IMR-90 (cell line): ENCODE results near the gene CLCA2. TPM values are rescaled to one million over a fixed set of nuclear protein-coding genes. Genes with fewer than 3 reads are reported as not detected.

Experiments used
- ATAC-seq: fragments of 200-7000 bp; cut with Tn5 transposase; 2 replicates; pipeline ENCODE4 v1.9.1; 2020; ENCODE audit warnings: low read depth, mild to moderate bottlenecking, moderate library complexity
- BruUV-seq: library from RNA; stranded (reverse); fragments of 400-500 nt; replicated peaks from 2 replicates; lab custom pipeline; 2021; lab: Mats Ljungman, UMichigan
- CTCF ChIA-PET: fragments of 300-600 bp; formaldehyde crosslinking; extraction: SDS; loops from one replicate; lab custom pipeline; 2021; ENCODE audit warnings: antibody characterized with exemption; lab: Yijun Ruan, JAX
- POLR2A ChIA-PET: fragments of 300-600 bp; sonication (Branson Sonifier 250); formaldehyde crosslinking; loops from one replicate; lab custom pipeline; 2022; ENCODE audit warnings: antibody characterized with exemption; ENCODE audit not compliant: unreplicated experiment; lab: Charles Lee
- DNase-seq: peaks from one replicate; pipeline ENCODE4 v3.0.0; 2013
- H2AFZ ChIP-seq: replicated peaks from 2 replicates; pipeline ENCODE3; 2013; ENCODE audit warnings: low read length, mild to moderate bottlenecking; ENCODE audit not compliant: poor library complexity
- H2AK5ac ChIP-seq: 2 replicates; pipeline ENCODE4 v1.6.1; 2013; ENCODE audit warnings: low read depth, low read length, inconsistent platforms
- H2AK9ac ChIP-seq: replicated peaks from 2 replicates; pipeline ENCODE3; 2013; ENCODE audit warnings: mild to moderate bottlenecking, low read depth, low read length, moderate library complexity; ENCODE audit not compliant: poor library complexity
- H2BK120ac ChIP-seq: 2 replicates; pipeline ENCODE4 v1.6.1; 2013; ENCODE audit warnings: low read depth, low read length, inconsistent platforms
- H2BK15ac ChIP-seq: 3 replicates; pipeline ENCODE4 v1.6.1; 2013; ENCODE audit warnings: low read depth, low read length, inconsistent platforms
- H2BK20ac ChIP-seq: 2 replicates; pipeline ENCODE4 v1.6.1; 2013; ENCODE audit warnings: low read depth, mild to moderate bottlenecking, inconsistent platforms, low read length, moderate library complexity
- H2BK5ac ChIP-seq: 2 replicates; pipeline ENCODE4 v1.6.1; 2013; ENCODE audit warnings: mild to moderate bottlenecking, low read depth, low read length, inconsistent platforms; ENCODE audit not compliant: poor library complexity, severe bottlenecking
- H3K14ac ChIP-seq: replicated peaks from 2 replicates; pipeline ENCODE4 v1.6.1; 2013; ENCODE audit warnings: low read depth, low read length, inconsistent platforms
- H3K18ac ChIP-seq: 2 replicates; pipeline ENCODE4 v1.6.1; 2013; ENCODE audit warnings: low read depth, low read length, control low read depth
- H3K23ac ChIP-seq: 2 replicates; pipeline ENCODE4 v1.6.1; 2013; ENCODE audit warnings: low read depth, low read length, inconsistent platforms
- H3K27ac ChIP-seq: 2 replicates; pipeline ENCODE4 v1.5.1; 2013; ENCODE audit warnings: mild to moderate bottlenecking, control low read depth, low read length; ENCODE audit not compliant: insufficient read depth
- H3K27me3 ChIP-seq: 2 replicates; pipeline ENCODE4 v1.6.1; 2013; ENCODE audit warnings: low read length; ENCODE audit not compliant: control insufficient read depth, insufficient read depth
- H3K36me3 ChIP-seq: 2 replicates; pipeline ENCODE4 v1.6.1; 2013; ENCODE audit warnings: low read length, mixed read lengths; ENCODE audit not compliant: control insufficient read depth, insufficient read depth
- H3K4ac ChIP-seq: 2 replicates; pipeline ENCODE4 v1.6.1; 2013; ENCODE audit warnings: low read depth, low read length, inconsistent platforms
- H3K4me1 ChIP-seq: 2 replicates; pipeline ENCODE4 v1.6.1; 2013; ENCODE audit warnings: low read length, mixed read lengths; ENCODE audit not compliant: control insufficient read depth, insufficient read depth
- H3K4me2 ChIP-seq: 2 replicates; pipeline ENCODE4 v1.6.1; 2013; ENCODE audit warnings: low read depth, mild to moderate bottlenecking, control low read depth, low read length, moderate library complexity
- H3K4me3 ChIP-seq: 2 replicates; pipeline ENCODE4 v1.5.1; 2013; ENCODE audit warnings: low read depth, mild to moderate bottlenecking, control low read depth, low read length, moderate library complexity; ENCODE audit not compliant: insufficient read depth
- H3K56ac ChIP-seq: 2 replicates; pipeline ENCODE4 v1.6.1; 2013; ENCODE audit warnings: low read length, inconsistent platforms; ENCODE audit not compliant: insufficient read depth; ENCODE audit errors: extremely low read depth
- H3K79me1 ChIP-seq, 2 experiments: 2 replicates each; pipeline ENCODE4 v1.6.1; 2013; ENCODE audit warnings: low read length in 2 of 2, inconsistent platforms in 1 of 2, low read depth in 1 of 2
- H3K9ac ChIP-seq: 2 replicates; pipeline ENCODE4 v1.6.1; 2013; ENCODE audit warnings: low read depth, low read length, control low read depth
- H3K9me1 ChIP-seq: 2 replicates; pipeline ENCODE4 v1.6.1; 2013; ENCODE audit warnings: low read length, inconsistent platforms; ENCODE audit not compliant: insufficient read depth
- H3K9me3 ChIP-seq: 2 replicates; pipeline ENCODE4 v1.6.1; 2013; ENCODE audit warnings: low read length; ENCODE audit not compliant: control insufficient read depth, insufficient read depth
- H4K20me1 ChIP-seq: 2 replicates; pipeline ENCODE4 v1.6.1; 2013; ENCODE audit warnings: low read length, inconsistent platforms; ENCODE audit not compliant: insufficient read depth
- H4K5ac ChIP-seq: 2 replicates; pipeline ENCODE4 v1.6.1; 2013; ENCODE audit warnings: mild to moderate bottlenecking, low read depth, low read length, control low read depth
- H4K8ac ChIP-seq, 2 experiments: 2 replicates each; pipeline ENCODE4 v1.6.1; 2013; ENCODE audit warnings: low read depth in 2 of 2, low read length in 2 of 2, control low read depth in 1 of 2, inconsistent platforms in 1 of 2
- H4K91ac ChIP-seq: 2 replicates; pipeline ENCODE4 v1.6.1; 2013; ENCODE audit warnings: low read depth, low read length, inconsistent platforms; ENCODE audit not compliant: insufficient read depth
- CEBPB ChIP-seq: IDR thresholded peaks from 2 replicates; pipeline ENCODE4 v1.6.1; 2012; ENCODE audit warnings: low read depth, low read length, improper control_type of control experiment
- MAFK ChIP-seq: IDR thresholded peaks from 2 replicates; pipeline ENCODE4 v1.6.1; 2012; ENCODE audit warnings: low read depth, low read length, improper control_type of control experiment
- MAZ ChIP-seq: IDR thresholded peaks from 2 replicates; pipeline ENCODE4 v1.6.1; 2012; ENCODE audit warnings: low read depth, mild to moderate bottlenecking, low read length, improper control_type of control experiment, moderate library complexity, borderline replicate concordance
- NFE2L2 ChIP-seq: fragments of 150-350 bp; IDR thresholded peaks from 2 replicates; pipeline ENCODE4 v1.6.1; 2016; ENCODE audit warnings: low read depth, mild to moderate bottlenecking, low read length
- WGBS, 2 experiments: methylation state at CpG; one replicate each; pipeline versions ENCODE4 v1.1.5 to v1.1.7; 2013; ENCODE audit warnings: missing lambda C conversion rate in 2 of 2; ENCODE audit not compliant: insufficient read length in 1 of 2; ENCODE audit errors: extremely low coverage in 2 of 2; 5-methylcytosine and 5-hydroxymethylcytosine counted together
- dilution Hi-C: fragments of 300-500 bp; cut with HindIII; formaldehyde crosslinking; loops from one replicate; pipeline ENCODE4 v1.14.3; 2018; ENCODE audit warnings: low sequenced_read_pairs; ENCODE audit not compliant: unreplicated experiment
- in situ Hi-C: fragments of 300-500 bp; cut with MboI; formaldehyde crosslinking; loops from 3 replicates; pipeline ENCODE4 v1.14.3; 2019; ENCODE audit warnings: low sequenced_read_pairs, inconsistent platforms, mixed read lengths
- intact Hi-C: fragments of 100-400 bp; cut with micrococcal nuclease; formaldehyde crosslinking; loops from 2 replicates; pipeline ENCODE4 v1.10.0; 2022
- polyA plus RNA-seq, 3 experiments: library from polyadenylated mRNA; depleted of rRNA; stranded (reverse); fragments of >200 nt; gene quantifications; 2 replicates each; pipeline ENCODE4 v1.2.3, GENCODE V29; 2012; ENCODE audit warnings: low replicate concordance in 1 of 3
- total RNA-seq: library from RNA; depleted of rRNA; stranded (reverse); fragments of >200 nt; gene quantifications from 2 replicates; pipeline ENCODE4 v1.2.3, GENCODE V29; 2012

Gene CLCA2
- total and polyA plus RNA-seq, 2 of the 4 experiments (the other 2 are of a cell fraction) = 0.09 to 0.18 TPM

- Histone ChIP-seq H3K4me3 (no peak overlapping the region), H4K8ac (peak overlapping the region; percentile 72 to 92), H3K14ac (peak overlapping the region; percentile 42), H2BK20ac (peak overlapping the region; percentile 81), H3K27me3 (no peaks in the 10 kb centered on the region), H4K20me1 (no peaks in the 10 kb centered on the region), H2BK120ac (peak overlapping the region; percentile 81), H4K5ac (peak overlapping the region; percentile 97; the same call in 1 of the 2 replicates), H3K4ac (peak overlapping the region; percentile 26; the same call in 1 of the 2 replicates), H3K56ac (peak overlapping the region; percentile 33), H3K9me3 (no peaks in the 10 kb centered on the region), H3K79me1 (no peaks in the 10 kb centered on the region), H3K9me1 (no peaks in the 10 kb centered on the region), H2BK5ac (peak overlapping the region; percentile 80), H3K36me3 (no peaks in the 10 kb centered on the region), H2BK15ac (peak overlapping the region; percentile 67; the same call in 1 of the 3 replicates), H3K4me2 (peak overlapping the region; percentile 65), H4K91ac (peak overlapping the region; percentile 53; the same call in 1 of the 2 replicates), H3K27ac (peak overlapping the region; percentile 64; the same call in 1 of the 2 replicates), H2AK5ac (no peak overlapping the region), H3K23ac (peak overlapping the region; percentile 6; the same call in 1 of the 2 replicates), H3K9ac (no peak overlapping the region), H3K4me1 (peaks cover 5% of the 10 kb centered on the region; the same call in 1 of the 2 replicates), H2AK9ac (no peak overlapping the region), H2AFZ (peak overlapping the region; percentile 32), H3K18ac (peak overlapping the region; percentile 79)
- dilution Hi-C loops (no loop called here), intact Hi-C loops (no loop called here), in situ Hi-C loops (no loop called here)
- 0% methylated on average over 1 of the region's 3 CpGs; no CpG with 5 or more reads in 1 of the 2 experiments for WGBS, 2 experiments
- DNase-seq (peak; percentile 93), ATAC-seq (peak; percentile 97)
- peak; percentile 98 for TF ChIP-seq CEBPB
- no peak for TF ChIP-seq MAZ
- peak; percentile 94 for TF ChIP-seq MAFK
- peak; percentile 62; the same call in 1 of the 2 replicates for TF ChIP-seq NFE2L2
- POLR2A ChIA-PET = interaction anchor here (1.1 kb wide), 1 partner anchor 33 kb away, joined by 3 read pairs; no protein-coding TSS in a partner anchor
- CTCF ChIA-PET = interaction anchor here (0.6 to 1.3 kb wide), 2 partner anchors 10 to 68 kb away, joined by 3 to 5 read pairs; no protein-coding TSS in a partner anchor
- BruUV-seq = no TSS peak
Observed at GRCh38 chr1:86429835-86430234, 5.9 kb downstream of the CLCA2 start.
